ENCODE measurements around the gene HRC. TPM values are rescaled to one million over a fixed set of nuclear protein-coding genes. Genes with fewer than 3 reads are reported as not detected.
A peak's percentile ranks its signal among the peaks of the same experiment; 100 is the strongest.

Gene HRC
- polyA plus RNA-seq, 1 of the 3 experiments (the other 2 are of a cell fraction), result not detected

GRCh38 chr19:49120868-49121267 lies 34.3 kb downstream of the HRC start:
- no peaks in the 10 kb centered on the region for H3K79me2 ChIP-seq (ENCODE audit: insufficient read depth)
- H3K9ac ChIP-seq, result no peak overlapping the region
- POLR2A ChIA-PET, result interaction anchor here (0.6 to 0.8 kb wide), 2 partner anchors 10 to 29 kb away, joined by 3 read pairs; no protein-coding TSS in a partner anchor
- no peaks in the 10 kb centered on the region for H3K36me3 ChIP-seq (replicated peaks in 1 of 2; ENCODE audit: control insufficient read depth in 1 of 2, insufficient read depth in 2 of 2, low read length in 1 of 2)
- H3F3A ChIP-seq (replicated peaks; ENCODE audit: insufficient read depth), result peaks cover 9% of the 10 kb centered on the region
- H3K4me1 ChIP-seq (ENCODE audit: control insufficient read depth in 1 of 2, insufficient read depth in 2 of 2, low read depth in 1 of 2, low read length in 1 of 2), result peaks cover 5 to 17% of the 10 kb centered on the region in 2 experiments; a peak in 1 of 4 replicates
- no peaks in the 10 kb centered on the region for H4K20me1 ChIP-seq (ENCODE audit: insufficient read depth)
- no peak overlapping the region for H3K4me2 ChIP-seq
- H3K4me3 ChIP-seq (ENCODE audit: low read depth in 2 of 2, low read length in 1 of 2), result no peak overlapping the region
- no peak overlapping the region for H3K27ac ChIP-seq (ENCODE audit: low read depth in 2 of 2, low read length in 1 of 2)
- TF ChIP-seq EP300 (IDR thresholded peaks at IDR 0.05; ENCODE audit: borderline replicate concordance in 1 of 2, low read depth in 1 of 2, low read length in 1 of 2) (no peak), JUND (IDR thresholded peaks at IDR 0.05) (no peak), FOSL2 (IDR thresholded peaks at IDR 0.05; ENCODE audit: borderline replicate concordance, low read depth) (no peak), FOXM1 (IDR thresholded peaks at IDR 0.05; ENCODE audit: low read depth) (no peak)
- H3K9me3 ChIP-seq, result no peaks in the 10 kb centered on the region
- H3K9me2 ChIP-seq, result no peaks in the 10 kb centered on the region
- no peak for DNase-seq
- CTCF ChIA-PET, result interaction anchor here (0.7 to 3.3 kb wide), 8 partner anchors 15 to 104 kb away, joined by 4 to 22 read pairs (median 5); no protein-coding TSS in a partner anchor
- 82% methylated on average over 2 of the region's 2 CpGs for WGBS (ENCODE audit: low lambda C conversion rate)
- H2AFZ ChIP-seq (ENCODE audit: low read depth), result no peak overlapping the region
- no peaks in the 10 kb centered on the region for H3K27me3 ChIP-seq (ENCODE audit: insufficient read depth)

GRCh38 chr19:49120325-49120683 lies 34.9 kb downstream of the HRC start:
- DNase-seq, result no peak
- no peaks in the 10 kb centered on the region for H3K9me2 ChIP-seq
- H3K9ac ChIP-seq, result no peak overlapping the region
- ChIA-PET POLR2A (interaction anchor here (0.6 to 0.8 kb wide), 3 partner anchors 10 to 29 kb away, joined by 3 read pairs; no protein-coding TSS in a partner anchor), CTCF (interaction anchor here (1.3 to 3.3 kb wide), 6 partner anchors 15 to 105 kb away, joined by 5 to 22 read pairs (median 9); no protein-coding TSS in a partner anchor)
- no peaks in the 10 kb centered on the region for H3K79me2 ChIP-seq (ENCODE audit: insufficient read depth)
- TF ChIP-seq ELF1 (IDR thresholded peaks at IDR 0.05), result no peak
- no peak for TF ChIP-seq TAF1 (IDR thresholded peaks at IDR 0.05; ENCODE audit: borderline replicate concordance, low read depth, low read length)
- TF ChIP-seq GABPA (IDR thresholded peaks at IDR 0.05; ENCODE audit: low read depth), result no peak
- TF ChIP-seq CHD2 (IDR thresholded peaks at IDR 0.05; ENCODE audit: low read length, partially characterized antibody), result no peak
- TF ChIP-seq SMC3 (IDR thresholded peaks at IDR 0.05; ENCODE audit: low read depth, low read length), result no peak
- no peak for TF ChIP-seq TCF12 (IDR thresholded peaks at IDR 0.05)
- TF ChIP-seq ZBTB33 (IDR thresholded peaks at IDR 0.05; ENCODE audit: borderline replicate concordance, low read depth), result no peak
- no peak for TF ChIP-seq IRF3 (IDR thresholded peaks at IDR 0.05; ENCODE audit: low read depth, low read length)
- no peak for TF ChIP-seq TEAD4 (IDR thresholded peaks at IDR 0.05; ENCODE audit: borderline replicate concordance, insufficient read depth)
- no peak for TF ChIP-seq CTCF (IDR thresholded peaks at IDR 0.05)
- TF ChIP-seq REST (IDR thresholded peaks at IDR 0.05; ENCODE audit: low read depth, low read length), result no peak
- no peak for TF ChIP-seq EP300 (IDR thresholded peaks at IDR 0.05; ENCODE audit: borderline replicate concordance in 1 of 2, low read depth in 1 of 2, low read length in 1 of 2)
- no peak overlapping the region for H2AFZ ChIP-seq (ENCODE audit: low read depth)
- H3K4me3 ChIP-seq (ENCODE audit: low read depth in 2 of 2, low read length in 1 of 2), result peak overlapping the region; percentile 48 to 69
- no peak overlapping the region for H3K27ac ChIP-seq (ENCODE audit: low read depth in 2 of 2, low read length in 1 of 2)
- no peaks in the 10 kb centered on the region for H3K27me3 ChIP-seq (ENCODE audit: insufficient read depth)
- peaks cover 5 to 17% of the 10 kb centered on the region in 2 experiments; a peak in 1 of 4 replicates for H3K4me1 ChIP-seq (ENCODE audit: control insufficient read depth in 1 of 2, insufficient read depth in 2 of 2, low read depth in 1 of 2, low read length in 1 of 2)
- H3K9me3 ChIP-seq, result no peaks in the 10 kb centered on the region
- H4K20me1 ChIP-seq (ENCODE audit: insufficient read depth), result no peaks in the 10 kb centered on the region
- peak overlapping the region; percentile 98; the same call in 1 of the 2 replicates for H3K4me2 ChIP-seq
- no peaks in the 10 kb centered on the region for H3K36me3 ChIP-seq (replicated peaks in 1 of 2; ENCODE audit: control insufficient read depth in 1 of 2, insufficient read depth in 2 of 2, low read length in 1 of 2)
- WGBS (ENCODE audit: low lambda C conversion rate), result 28% methylated on average over 8 of the region's 16 CpGs
- H3F3A ChIP-seq (replicated peaks; ENCODE audit: insufficient read depth), result peaks cover 12% of the 10 kb centered on the region
